HEK293 (cell line): ENCODE results near the gene LRRC75A.

Experiments
- GLIS1 ChIP-seq: fragments of 450-650 bp; formaldehyde crosslinking; IDR thresholded peaks from 2 replicates; pipeline ENCODE4 v1.5.1; 2016; ENCODE audit warnings: missing biosample characterization, missing genetic modification characterization
- HIC1 ChIP-seq: fragments of 450-650 bp; formaldehyde crosslinking; IDR thresholded peaks from 2 replicates; pipeline ENCODE4 v1.5.1; 2016; ENCODE audit warnings: missing biosample characterization, missing genetic modification characterization
- HOXA7 ChIP-seq: sonication (generic); formaldehyde crosslinking; IDR thresholded peaks from 2 replicates; pipeline ENCODE4 v1.8.1; 2022; ENCODE audit warnings: missing genetic modification reagents, borderline replicate concordance
- KLF1 ChIP-seq: fragments of 450-650 bp; formaldehyde crosslinking; IDR thresholded peaks from 2 replicates; pipeline ENCODE4 v1.5.1; 2016; ENCODE audit warnings: missing biosample characterization, missing genetic modification characterization
- KLF7 ChIP-seq: fragments of 450-650 bp; formaldehyde crosslinking; IDR thresholded peaks from 2 replicates; pipeline ENCODE4 v1.5.1; 2016; ENCODE audit warnings: missing biosample characterization, missing genetic modification characterization, borderline replicate concordance
- KLF8 ChIP-seq: fragments of 450-650 bp; formaldehyde crosslinking; IDR thresholded peaks from 2 replicates; pipeline ENCODE4 v1.5.1; 2016; ENCODE audit warnings: missing biosample characterization, missing genetic modification characterization
- PATZ1 ChIP-seq: fragments of 450-650 bp; formaldehyde crosslinking; IDR thresholded peaks from 2 replicates; pipeline ENCODE4 v1.5.1; 2016; ENCODE audit warnings: missing biosample characterization, missing genetic modification characterization
- RBAK ChIP-seq: fragments of 450-650 bp; formaldehyde crosslinking; IDR thresholded peaks from 2 replicates; pipeline ENCODE4 v1.5.1; 2016; ENCODE audit warnings: missing biosample characterization, missing genetic modification characterization
- SCRT1 ChIP-seq: fragments of 450-650 bp; formaldehyde crosslinking; IDR thresholded peaks from 2 replicates; pipeline ENCODE4 v1.5.1; 2016; ENCODE audit warnings: missing biosample characterization, missing genetic modification characterization, borderline replicate concordance
- SCRT2 ChIP-seq: fragments of 450-650 bp; formaldehyde crosslinking; IDR thresholded peaks from 2 replicates; pipeline ENCODE4 v1.5.1; 2016; ENCODE audit warnings: missing biosample characterization, missing genetic modification characterization
- SETDB1 ChIP-seq: IDR thresholded peaks from one replicate; pipeline ENCODE4 v1.6.1; 2017; ENCODE audit warnings: mild to moderate bottlenecking, low read length, moderate library complexity, mixed read lengths; ENCODE audit not compliant: insufficient read length
- ZBTB20 ChIP-seq: fragments of 450-650 bp; formaldehyde crosslinking; IDR thresholded peaks from 2 replicates; pipeline ENCODE4 v1.5.1; 2016; ENCODE audit warnings: missing biosample characterization, missing genetic modification characterization
- ZBTB48 ChIP-seq: fragments of 450-650 bp; formaldehyde crosslinking; IDR thresholded peaks from 2 replicates; pipeline ENCODE4 v1.5.1; 2016; ENCODE audit warnings: missing biosample characterization, missing genetic modification characterization
- ZEB2 ChIP-seq: fragments of 450-650 bp; formaldehyde crosslinking; IDR thresholded peaks from 2 replicates; pipeline ENCODE4 v1.5.1; 2016; ENCODE audit warnings: missing biosample characterization, missing genetic modification characterization
- ZFHX2 ChIP-seq: fragments of 450-650 bp; formaldehyde crosslinking; conservative IDR thresholded peaks from 2 replicates; pipeline ENCODE4 v1.5.1; 2016; ENCODE audit warnings: missing biosample characterization, missing genetic modification characterization
- ZNF138 ChIP-seq: fragments of 450-650 bp; formaldehyde crosslinking; IDR thresholded peaks from 2 replicates; pipeline ENCODE4 v1.5.1; 2016; ENCODE audit warnings: missing biosample characterization, missing genetic modification characterization, borderline replicate concordance
- ZNF510 ChIP-seq: fragments of 450-650 bp; formaldehyde crosslinking; IDR thresholded peaks from 2 replicates; pipeline ENCODE4 v1.5.1; 2018; ENCODE audit warnings: mild to moderate bottlenecking, missing genetic modification characterization, missing biosample characterization; ENCODE audit not compliant: insufficient replicate concordance
- ZNF610 ChIP-seq: fragments of 450-650 bp; formaldehyde crosslinking; IDR thresholded peaks from 2 replicates; pipeline ENCODE4 v1.5.1; 2016; ENCODE audit warnings: missing biosample characterization, missing genetic modification characterization, borderline replicate concordance
- ZNF629 ChIP-seq: fragments of 450-650 bp; formaldehyde crosslinking; IDR thresholded peaks from 2 replicates; pipeline ENCODE4 v1.5.1; 2017; ENCODE audit warnings: missing biosample characterization, missing genetic modification characterization
- TF ChIP-seq, protein P1 (sequence below): fragments of 450-650 bp; formaldehyde crosslinking; IDR thresholded peaks from 2 replicates; pipeline ENCODE4 v1.5.1; 2016; ENCODE audit warnings: missing biosample characterization, missing genetic modification characterization
- TF ChIP-seq, protein P2 (sequence below): fragments of 450-650 bp; formaldehyde crosslinking; IDR thresholded peaks from 2 replicates; pipeline ENCODE4 v1.5.1; 2016; ENCODE audit warnings: missing biosample characterization, missing genetic modification characterization

Gene LRRC75A

DNA sequence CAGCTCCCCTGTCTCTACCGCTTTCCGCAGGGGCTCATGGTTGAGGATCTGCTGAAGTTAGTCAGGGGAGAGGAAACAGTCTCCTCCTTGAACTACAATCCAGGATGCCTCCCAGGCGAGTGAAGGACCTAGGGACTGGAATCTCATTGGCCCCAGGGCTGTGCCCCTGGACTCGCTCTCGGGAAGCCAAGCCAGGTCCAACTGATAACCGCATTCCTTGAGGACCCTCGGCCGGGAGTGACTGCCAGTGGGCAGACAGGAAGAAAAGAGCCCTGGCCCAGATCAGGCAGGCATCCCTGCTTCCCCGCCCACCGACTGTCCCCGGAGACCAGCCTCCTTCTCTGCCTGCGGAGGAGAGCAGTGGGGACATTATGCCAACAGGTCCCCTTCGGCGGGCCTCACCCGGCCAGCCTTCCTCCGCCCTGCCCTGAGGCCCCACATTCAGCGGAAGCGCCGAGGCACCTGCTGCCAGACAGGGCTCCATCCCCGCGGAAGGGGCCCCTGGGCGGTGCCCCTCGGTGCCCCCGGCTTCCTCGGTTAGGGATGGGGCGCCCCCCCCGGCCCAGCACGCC, 776 bp downstream of the LRRC75A start (continued):
- TF ChIP-seq, protein P1, sequence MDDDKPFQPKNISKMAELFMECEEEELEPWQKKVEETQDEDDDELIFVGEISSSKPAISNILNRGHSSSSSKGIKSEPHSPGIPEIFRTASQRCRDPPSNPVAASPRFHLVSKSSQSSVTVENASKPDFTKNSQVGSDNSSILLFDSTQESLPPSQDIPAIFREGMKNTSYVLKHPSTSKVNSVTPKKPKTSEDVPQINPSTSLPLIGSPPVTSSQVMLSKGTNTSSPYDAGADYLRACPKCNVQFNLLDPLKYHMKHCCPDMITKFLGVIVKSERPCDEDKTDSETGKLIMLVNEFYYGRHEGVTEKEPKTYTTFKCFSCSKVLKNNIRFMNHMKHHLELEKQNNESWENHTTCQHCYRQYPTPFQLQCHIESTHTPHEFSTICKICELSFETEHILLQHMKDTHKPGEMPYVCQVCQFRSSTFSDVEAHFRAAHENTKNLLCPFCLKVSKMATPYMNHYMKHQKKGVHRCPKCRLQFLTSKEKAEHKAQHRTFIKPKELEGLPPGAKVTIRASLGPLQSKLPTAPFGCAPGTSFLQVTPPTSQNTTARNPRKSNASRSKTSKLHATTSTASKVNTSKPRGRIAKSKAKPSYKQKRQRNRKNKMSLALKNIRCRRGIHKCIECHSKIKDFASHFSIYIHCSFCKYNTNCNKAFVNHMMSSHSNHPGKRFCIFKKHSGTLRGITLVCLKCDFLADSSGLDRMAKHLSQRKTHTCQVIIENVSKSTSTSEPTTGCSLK: no peak
- peak; percentile 68; the same call in 1 of the 2 replicates for TF ChIP-seq SCRT1 (tag by site-specific recombination)
- TF ChIP-seq RBAK (tag by site-specific recombination): no peak
- peak; percentile 71 for TF ChIP-seq KLF1
- TF ChIP-seq GLIS1 (tag by site-specific recombination): peak; percentile 21; the same call in 1 of the 2 replicates
- TF ChIP-seq HIC1 (tag by site-specific recombination): peak; percentile 53; the same call in 1 of the 2 replicates
- TF ChIP-seq HOXA7: no peak
- peak; percentile 62 for TF ChIP-seq PATZ1 (tag by site-specific recombination)
- TF ChIP-seq ZFHX2 (tag by site-specific recombination): peak; percentile 61
- TF ChIP-seq, protein P2, sequence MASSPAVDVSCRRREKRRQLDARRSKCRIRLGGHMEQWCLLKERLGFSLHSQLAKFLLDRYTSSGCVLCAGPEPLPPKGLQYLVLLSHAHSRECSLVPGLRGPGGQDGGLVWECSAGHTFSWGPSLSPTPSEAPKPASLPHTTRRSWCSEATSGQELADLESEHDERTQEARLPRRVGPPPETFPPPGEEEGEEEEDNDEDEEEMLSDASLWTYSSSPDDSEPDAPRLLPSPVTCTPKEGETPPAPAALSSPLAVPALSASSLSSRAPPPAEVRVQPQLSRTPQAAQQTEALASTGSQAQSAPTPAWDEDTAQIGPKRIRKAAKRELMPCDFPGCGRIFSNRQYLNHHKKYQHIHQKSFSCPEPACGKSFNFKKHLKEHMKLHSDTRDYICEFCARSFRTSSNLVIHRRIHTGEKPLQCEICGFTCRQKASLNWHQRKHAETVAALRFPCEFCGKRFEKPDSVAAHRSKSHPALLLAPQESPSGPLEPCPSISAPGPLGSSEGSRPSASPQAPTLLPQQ (tag by site-specific recombination): no peak
- no peak for TF ChIP-seq SETDB1
- 0 out of 2 replicates have a peak, but pooled peaks have one; percentile 36 for TF ChIP-seq ZEB2 (tag by site-specific recombination)
- TF ChIP-seq KLF8 (tag by site-specific recombination): no peak
- TF ChIP-seq ZNF629 (tag by site-specific recombination): no peak
- no peak for TF ChIP-seq ZNF510
- no peak for TF ChIP-seq ZNF138
- TF ChIP-seq ZNF610 (tag by site-specific recombination): no peak
- peak; percentile 62; the same call in 1 of the 2 replicates for TF ChIP-seq ZBTB48
- peak; percentile 61 for TF ChIP-seq ZBTB20 (tag by site-specific recombination)
- TF ChIP-seq KLF7: no peak
- peak; percentile 97 for TF ChIP-seq SCRT2 (tag by site-specific recombination)
